K562 (cell line): ENCODE data around the gene ATPAF2. TPM values are rescaled to one million over a fixed set of nuclear protein-coding genes. Genes with fewer than 3 reads are reported as not detected.

Source experiments
- ATAC-seq: fragments of 200-7000 bp; cut with Tn5 transposase; 3 replicates; pipeline ENCODE4 v1.9.1; 2020; ENCODE audit warnings: moderate library complexity
- BruUV-seq: library from RNA; stranded (reverse); fragments of 400-500 nt; replicated peaks from 2 replicates; lab custom pipeline; 2021; lab: Mats Ljungman, UMichigan
- CTCF ChIA-PET: fragments of 300-600 bp; formaldehyde crosslinking; extraction: SDS; loops from one replicate; lab custom pipeline; 2021; ENCODE audit warnings: low intra/inter-chr PET ratio; lab: Yijun Ruan, JAX
- POLR2A ChIA-PET: fragments of 300-600, 350-650 bp; sonication (Branson Sonifier 250); formaldehyde crosslinking; extraction: SDS; loops from one replicate; lab custom pipeline; 2021; ENCODE audit warnings: antibody characterized with exemption, inconsistent platforms; lab: Yijun Ruan, JAX
- DNase-seq, 4 experiments: peaks; one replicate each; pipeline versions ENCODE4 v3.0.0 to v3.0.0-alpha.2; 2011 to 2018; ENCODE audit warnings: low spot score in 3 of 4, mixed read lengths in 3 of 4; ENCODE audit errors: extremely low read depth in 1 of 4
- FAIRE-seq: peaks from 2 replicates; lab custom pipeline; 2011; peaks lifted over from hg19 to GRCh38; lab: Jason Lieb, UNC
- H2AFZ ChIP-seq: 2 replicates; pipeline ENCODE4 v1.6.0; 2011; ENCODE audit warnings: low read depth, low read length, control low read depth, inconsistent platforms
- H3K27ac ChIP-seq: fragments of 200-600 bp; 3 replicates; pipeline ENCODE4 v1.8.0; 2011; ENCODE audit warnings: low read depth, mild to moderate bottlenecking, control low read depth, inconsistent platforms, low read length, moderate library complexity, mixed read lengths; ENCODE audit errors: extremely low read depth
- H3K27me3 ChIP-seq, 2 experiments: fragments of 300-600 bp in 1 of 2; 2 replicates in 1 of 2; 3 replicates in 1 of 2; pipeline versions ENCODE4 v1.6.0 to v1.8.0; 2011; ENCODE audit warnings: inconsistent platforms in 2 of 2, low read length in 2 of 2, mild to moderate bottlenecking in 1 of 2, mixed read lengths in 1 of 2, moderate library complexity in 1 of 2; ENCODE audit not compliant: control insufficient read depth in 2 of 2, insufficient read depth in 2 of 2
- H3K36me3 ChIP-seq: fragments of 300-600 bp; 3 replicates; pipeline ENCODE4 v1.8.0; 2011; ENCODE audit warnings: mild to moderate bottlenecking, low read length, inconsistent platforms; ENCODE audit not compliant: control insufficient read depth, insufficient read depth
- H3K4me1 ChIP-seq, 2 experiments: fragments of 200-600 bp in 1 of 2; replicated peaks in 1 of 2; 2 replicates in 1 of 2; 3 replicates in 1 of 2; pipeline versions ENCODE4 v1.5.1 to v1.8.0; 2011; ENCODE audit warnings: inconsistent platforms in 2 of 2, low read length in 2 of 2, mild to moderate bottlenecking in 1 of 2, mixed read lengths in 1 of 2, moderate library complexity in 1 of 2; ENCODE audit not compliant: control insufficient read depth in 2 of 2, insufficient read depth in 2 of 2
- H3K4me2 ChIP-seq: 2 replicates; pipeline ENCODE4 v1.6.1; 2011; ENCODE audit warnings: low read length, control low read depth, inconsistent platforms, mixed read lengths; ENCODE audit not compliant: insufficient read depth
- H3K4me3 ChIP-seq: fragments of 200-600 bp; sonication (generic), shearing (Covaris generic); 2 replicates; pipeline ENCODE4 v1.5.1; 2016; ENCODE audit warnings: control low read depth, inconsistent platforms
- H3K79me2 ChIP-seq: fragments of 200-600 bp; 3 replicates; pipeline ENCODE4 v1.8.0; 2011; ENCODE audit warnings: low read length, inconsistent platforms; ENCODE audit not compliant: control insufficient read depth, insufficient read depth
- H3K9ac ChIP-seq, 2 experiments: 2 replicates each; pipeline versions ENCODE4 v1.6.0 to v1.6.1; 2011; ENCODE audit warnings: low read depth in 2 of 2, low read length in 2 of 2, control low read depth in 1 of 2, inconsistent platforms in 1 of 2, mild to moderate bottlenecking in 1 of 2, mixed read lengths in 1 of 2; ENCODE audit not compliant: insufficient read depth in 1 of 2
- H3K9me1 ChIP-seq: one replicate; pipeline ENCODE4 v1.6.0; 2011; ENCODE audit warnings: inconsistent platforms, mild to moderate bottlenecking, low read length, moderate library complexity; ENCODE audit not compliant: control insufficient read depth, insufficient read depth
- H3K9me3 ChIP-seq: replicated peaks from 2 replicates; pipeline ENCODE4 v1.5.1; 2011; ENCODE audit warnings: low read depth, low read length, inconsistent platforms; ENCODE audit not compliant: control insufficient read depth, insufficient read depth
- H4K20me1 ChIP-seq: replicated peaks from 2 replicates; pipeline ENCODE4 v1.6.1; 2011; ENCODE audit warnings: low read length, inconsistent platforms, mixed read lengths; ENCODE audit not compliant: control insufficient read depth, insufficient read depth
- BRF1 ChIP-seq: IDR thresholded peaks from 3 replicates; pipeline ENCODE4 v1.6.1; 2011; ENCODE audit warnings: borderline replicate concordance, mild to moderate bottlenecking; ENCODE audit not compliant: insufficient read length; ENCODE audit errors: extremely low read depth
- CHD2 ChIP-seq: IDR thresholded peaks from 2 replicates; pipeline ENCODE4 v1.6.1; 2011; ENCODE audit warnings: low read depth, low read length
- COPS2 ChIP-seq: fragments of 450-650 bp; conservative IDR thresholded peaks from 2 replicates; pipeline ENCODE4 v1.6.1; 2016; ENCODE audit warnings: mild to moderate bottlenecking, moderate library complexity
- HNRNPL ChIP-seq: fragments of 200-400 bp; formaldehyde crosslinking; IDR thresholded peaks from 2 replicates; pipeline ENCODE4 v1.6.1; 2017; ENCODE audit warnings: low read depth, mild to moderate bottlenecking, low read length
- HSF4 ChIP-seq: fragments of 250-450 bp; sonication (Bioruptor Pico); IDR thresholded peaks from 2 replicates; pipeline ENCODE4 v2.1.2; 2022; ENCODE audit warnings: mild to moderate bottlenecking, moderate library complexity, borderline replicate concordance
- TCF3 ChIP-seq: sonication (generic); formaldehyde crosslinking; IDR thresholded peaks from 2 replicates; pipeline ENCODE4 v1.4.0; 2020; ENCODE audit warnings: mild to moderate bottlenecking, missing genetic modification reagents
- TFAP4 ChIP-seq: sonication (generic); formaldehyde crosslinking; IDR thresholded peaks from 2 replicates; pipeline ENCODE4 v1.8.0; 2022; ENCODE audit warnings: missing genetic modification reagents, mild to moderate bottlenecking, moderate library complexity, borderline replicate concordance
- ZMIZ1 ChIP-seq, 2 experiments: fragments of 150-350 bp in 1 of 2; IDR thresholded peaks; 2 replicates each; pipeline ENCODE4 v1.6.1; 2012 to 2016; ENCODE audit warnings: low read depth in 2 of 2, low read length in 2 of 2, mild to moderate bottlenecking in 1 of 2, moderate library complexity in 1 of 2
- ZNF408 ChIP-seq: fragments of 250-450 bp; sonication (Bioruptor Pico); IDR thresholded peaks from 2 replicates; pipeline ENCODE4 v1.4.0; 2020; ENCODE audit warnings: low read depth, mild to moderate bottlenecking, moderate library complexity
- ZNF79 ChIP-seq: fragments of 250-450 bp; sonication (Bioruptor Pico); IDR thresholded peaks from 2 replicates; pipeline ENCODE4 v1.4.0; 2020; ENCODE audit warnings: low read depth, mild to moderate bottlenecking, moderate library complexity
- WGBS: fragments of 100-300 bp; shearing (Covaris generic); methylation state at CpG from one replicate; pipeline ENCODE4 v1.1.6; 2016; ENCODE audit warnings: low coverage, mixed read lengths; ENCODE audit not compliant: insufficient coverage; ENCODE audit errors: missing lambda C conversion rate; 5-methylcytosine and 5-hydroxymethylcytosine counted together
- in situ Hi-C: fragments of 300-500 bp; cut with MboI; formaldehyde crosslinking; loops from 4 replicates; pipeline ENCODE4 v1.15.0; 2018; ENCODE audit warnings: inconsistent platforms, mixed read lengths
- intact Hi-C: fragments of 100-400 bp; cut with micrococcal nuclease; formaldehyde crosslinking; loops from 2 replicates; pipeline ENCODE4 v1.14.2; 2022
- polyA plus RNA-seq, 8 experiments: library from polyadenylated mRNA; depleted of rRNA in 4 of 8; stranded (reverse) in 5 of 8; unstranded in 3 of 8; fragments of >200 nt; fragmentation: Nextera tagmentation in 2 of 8; fragmentation: Illumina TruSeq in 1 of 8; extraction: Ambion mirVana in 2 of 8; extraction: Trizol in 1 of 8; gene quantifications; 2 replicates each; pipeline versions ENCODE4 v1.2.1 to v1.2.3, GENCODE V29; 2011 to 2014; ENCODE audit warnings: inconsistent platforms in 1 of 8, missing spikeins in 1 of 8
- total RNA-seq, 7 experiments: library from RNA; depleted of rRNA in 6 of 7; stranded (reverse); fragments of >200 nt in 6 of 7; fragmentation: Illumina TruSeq in 2 of 7; extraction: Trizol in 2 of 7; gene quantifications; 2 replicates each; pipeline versions ENCODE4 v1.2.1 to v1.2.3, GENCODE V29; 2011 to 2021; ENCODE audit warnings: low replicate concordance in 1 of 7

Gene ATPAF2
- total and polyA plus RNA-seq, 9 of the 15 experiments (the other 6 are each of a cell fraction or from before 2014, with no cell fraction given) = 2.1 to 19.2 (median 11.3) TPM

GRCh38 chr17:17972126-17972951, 66.6 kb downstream of the ATPAF2 start, which contains the start of the genes DRC3 and TOM1L2 (continued):
- no peak for TF ChIP-seq BRF1

- Histone ChIP-seq H3K9me1 (no peaks in the 10 kb centered on the region), H2AFZ (peak overlapping the region; percentile 80; the same call in 1 of the 2 replicates), H3K27ac (peak overlapping the region; percentile 52; the same call in 2 of the 3 replicates), H4K20me1 (no peaks in the 10 kb centered on the region), H3K27me3 (no peaks in the 10 kb centered on the region), H3K9me3 (no peaks in the 10 kb centered on the region), H3K36me3 (no peaks in the 10 kb centered on the region), H3K4me1 (peaks cover 10 to 11% of the 10 kb centered on the region in 2 experiments; a peak in 4 of 5 replicates), H3K4me3 (peak overlapping the region; percentile 70), H3K9ac (peak overlapping the region; percentile 59 to 92; a peak in 3 of 4 replicates), H3K4me2 (peak overlapping the region; percentile 72), H3K79me2 (peaks cover 3% of the 10 kb centered on the region; the same call in 1 of the 3 replicates)
- in situ Hi-C loops = no loop called here
- DNase-seq (no peak), FAIRE-seq (no peak), ATAC-seq (no peak)
- no TSS peak for BruUV-seq
- ChIA-PET POLR2A (interaction anchor here (0.6 to 1.0 kb wide), 3 partner anchors 62 to 400 kb away, joined by 3 to 4 read pairs (median 3); no protein-coding TSS in a partner anchor), CTCF (no interaction called here)
- 4% methylated on average over 18 of the region's 33 CpGs for WGBS
- intact Hi-C loops = no loop called here
- TF ChIP-seq TCF3 (CRISPR knock-in tag) (peak; percentile 14; the same call in 1 of the 2 replicates), COPS2 (no peak), HNRNPL (peak; percentile 99), ZNF408 (no peak), ZMIZ1 (IDR thresholded peaks at IDR 0.05; ENCODE audit: low read depth in 2 of 2, low read length in 2 of 2) (no peak), CHD2 (no peak), TFAP4 (peak; percentile 27; the same call in 1 of the 2 replicates), HSF4 (CRISPR knock-in tag) (no peak), ZNF79 (CRISPR knock-in tag) (no peak)
These were observed 67.4 kb downstream of the ATPAF2 start for GRCh38 chr17:17971431-17972125.
